NCI-H1694 treated with DMSO at 0.1 percent for 48 hours (cell line): ENCODE data around the gene TEX55.
"Not testable (repeated sequence)": the region's sequence is repeated elsewhere in the genome, so short reads cannot be mapped to it uniquely, and the experiment has no call there.

ENCODE experiments used
- DNase-seq: peaks from one replicate; lab custom pipeline; 2025; lab: John Stamatoyannopoulos, UW

TEX55 gene

DNA sequence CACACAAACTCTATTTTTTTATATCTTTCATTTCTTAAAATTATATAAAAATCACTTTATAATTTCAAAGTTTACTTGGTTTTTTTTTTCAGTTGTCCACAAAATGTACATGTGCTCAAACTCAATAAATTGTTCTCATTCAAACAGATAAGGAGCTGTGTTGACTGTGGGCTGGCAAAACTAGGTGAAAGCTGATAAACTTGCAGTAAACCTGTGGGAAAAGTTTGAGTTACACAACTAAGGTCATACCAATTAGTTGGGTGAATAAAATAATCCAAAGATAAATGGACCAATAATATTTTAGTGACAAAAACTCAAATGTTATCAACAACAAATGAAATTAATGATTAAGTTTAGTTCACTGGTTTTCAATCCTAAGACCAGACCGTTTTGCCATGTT, 14.8 kb downstream of the TEX55 start:
- no peak for DNase-seq

DNA sequence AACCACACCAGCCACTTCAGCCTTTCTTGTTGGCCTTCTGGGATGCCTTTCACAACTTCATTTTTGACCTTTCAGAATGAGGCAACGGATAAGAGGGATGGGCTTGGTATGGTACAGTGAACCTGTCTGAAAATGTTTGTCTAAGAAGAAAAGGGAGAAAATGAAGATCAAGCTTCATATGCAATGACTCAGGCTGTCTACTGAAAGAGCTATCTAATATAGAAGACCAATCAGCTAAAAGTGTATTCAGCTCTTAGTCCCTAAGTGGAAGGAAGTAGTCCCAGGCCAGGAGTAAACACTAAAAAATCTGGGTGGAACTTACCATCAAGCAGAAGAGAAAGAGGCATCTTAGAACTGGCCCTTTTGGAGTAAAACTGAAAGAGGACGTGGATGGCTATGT, 15.3 kb downstream of the TEX55 start:
- DNase-seq, result no peak

DNA sequence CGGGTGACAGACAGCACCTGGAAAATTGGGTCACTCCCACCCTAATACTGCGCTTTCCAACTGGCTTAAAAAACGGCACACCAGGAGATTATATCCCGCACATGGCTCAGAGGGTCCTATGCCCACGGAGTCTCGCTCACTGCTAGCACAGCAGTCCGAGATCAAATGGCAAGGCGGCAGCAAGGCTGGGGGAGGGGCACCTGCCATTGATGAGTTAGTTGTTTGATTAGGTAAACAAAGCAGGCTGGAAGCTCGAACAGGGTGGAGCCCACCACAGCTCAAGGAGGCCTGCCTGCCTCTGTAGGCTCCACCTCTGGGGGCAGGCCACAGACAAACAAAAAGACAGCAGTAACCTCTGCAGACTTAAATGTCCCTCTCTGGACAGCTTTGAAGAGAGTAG, 18.8 kb downstream of the TEX55 start:
- DNase-seq, result not testable (repeated sequence)

DNA sequence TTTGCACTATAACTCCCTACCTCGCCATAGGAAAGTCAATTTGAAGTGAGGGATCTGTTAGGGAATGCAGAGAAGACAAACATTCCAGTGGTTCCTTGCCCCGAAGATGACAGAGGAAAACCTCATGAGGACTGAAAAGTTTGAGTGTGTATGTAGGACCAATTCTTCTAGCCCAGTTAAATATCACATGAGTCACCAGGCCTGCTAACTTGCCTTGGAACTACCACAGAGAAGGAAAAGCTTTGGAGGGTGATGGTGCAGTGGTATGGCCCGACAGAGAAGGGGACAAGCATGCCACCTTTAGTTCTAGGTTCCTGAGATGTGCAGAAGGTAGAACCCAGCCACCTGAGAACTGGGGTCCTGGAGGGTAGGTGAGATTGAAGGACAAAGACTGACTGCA, 24.9 kb downstream of the TEX55 start:
- DNase-seq, result no peak

DNA sequence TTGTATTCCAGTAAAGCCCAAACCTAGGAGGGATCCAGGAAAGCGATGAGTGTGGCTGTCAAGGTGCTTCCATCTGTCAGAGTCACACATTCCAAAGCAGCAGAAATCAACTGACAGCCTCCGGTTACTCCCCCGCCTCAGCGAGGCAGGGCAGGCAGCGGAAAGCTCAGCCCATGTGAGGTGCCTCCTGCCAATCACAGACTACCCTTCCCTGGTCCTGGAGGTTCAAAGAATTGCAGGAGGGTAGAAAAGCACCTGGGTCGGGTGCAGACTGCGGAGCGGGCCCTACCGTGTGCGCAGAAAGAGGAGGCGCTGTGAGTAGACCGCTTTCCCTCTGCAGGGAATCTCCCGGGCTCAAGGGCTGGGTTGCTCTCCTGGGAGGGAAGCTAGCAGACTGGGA, 27.4 kb downstream of the TEX55 start, which contains the start of gene UPK1B:
Gene UPK1B (plus strand): TSS at position 274 of the 400 bp plus-strand sequence. CDS start 13,144 bp downstream, outside the sequence.
- DNase-seq, result no peak

DNA sequence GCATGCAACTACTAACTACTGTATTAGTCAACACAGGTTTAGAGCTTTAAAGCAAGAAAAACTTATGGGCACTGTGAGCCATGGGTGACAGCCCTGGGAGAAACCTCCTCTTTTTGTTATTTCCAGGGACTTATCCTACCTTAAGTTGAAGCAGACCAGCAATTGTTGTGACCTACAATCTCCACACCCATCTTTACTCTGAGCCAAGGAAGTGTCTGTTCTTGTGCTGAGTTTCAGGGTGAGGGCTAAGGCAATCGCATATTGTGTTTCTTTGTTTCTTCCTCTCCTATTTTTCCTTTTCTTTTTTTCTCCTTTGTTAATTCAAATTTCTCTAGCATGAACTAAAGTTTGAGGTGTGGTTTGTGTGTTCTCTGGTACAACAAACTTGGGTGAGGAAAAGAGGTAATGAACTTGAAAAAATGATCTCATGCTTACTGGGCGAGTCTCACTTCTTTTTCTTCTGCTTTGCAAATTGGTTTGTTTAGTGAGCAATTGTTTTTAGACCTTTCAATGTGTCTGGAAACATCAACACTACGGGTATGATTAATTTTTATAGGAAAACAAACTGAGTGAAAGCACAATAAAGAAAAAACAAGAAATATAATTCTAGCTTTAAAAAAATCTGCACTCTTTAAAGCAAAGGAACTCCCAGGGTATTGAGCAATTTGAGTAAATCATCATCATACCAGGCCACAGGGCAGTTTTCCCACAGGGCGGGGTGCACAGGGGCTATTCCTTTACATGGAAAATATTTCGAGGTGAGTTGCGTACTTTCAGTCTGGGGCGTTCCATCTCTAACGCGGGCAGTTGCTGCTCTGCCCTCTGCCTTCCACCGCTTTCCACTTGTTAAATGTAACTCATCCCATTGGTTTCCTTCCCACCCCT, 30.1 kb downstream of the TEX55 start:
- no peak for DNase-seq

DNA sequence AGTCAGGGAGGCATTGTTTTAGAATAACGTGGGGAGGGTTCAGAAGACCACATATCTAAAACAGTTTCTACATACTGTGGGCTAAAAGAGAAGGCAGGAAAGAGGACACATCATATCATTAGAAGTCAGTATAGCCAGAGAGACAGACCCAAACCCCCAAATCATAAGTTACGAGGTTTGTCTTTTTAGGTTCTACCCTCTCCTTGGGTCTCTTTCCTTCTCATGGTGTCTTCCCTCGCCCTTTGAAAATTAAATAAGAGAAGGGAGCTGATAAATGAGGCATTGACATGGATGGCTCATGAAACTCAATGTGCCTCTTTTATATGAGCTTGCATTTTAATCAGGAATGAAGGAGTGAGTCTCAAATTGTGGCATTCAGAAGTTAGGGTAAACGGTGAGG, 30.8 kb downstream of the TEX55 start:
- no peak for DNase-seq

DNA sequence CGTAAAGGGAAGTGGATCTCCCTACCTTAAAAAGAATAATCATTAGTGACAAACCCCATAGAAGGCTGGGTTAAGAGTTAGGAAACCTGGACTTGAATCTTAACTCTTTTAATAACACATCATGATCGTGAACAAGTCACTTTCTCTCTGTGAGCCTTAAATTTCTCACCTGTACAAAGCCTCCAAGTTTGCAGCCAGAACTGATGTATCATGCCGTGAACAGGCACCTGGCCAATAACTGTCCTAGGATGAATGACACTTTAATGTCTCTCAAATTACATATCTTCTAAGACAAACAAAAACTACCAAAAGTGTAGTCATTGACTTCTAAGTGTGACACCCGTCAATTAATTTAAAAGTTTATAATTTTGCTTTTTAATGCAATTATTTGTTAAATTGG, 31.4 kb downstream of the TEX55 start:
- no peak for DNase-seq

DNA sequence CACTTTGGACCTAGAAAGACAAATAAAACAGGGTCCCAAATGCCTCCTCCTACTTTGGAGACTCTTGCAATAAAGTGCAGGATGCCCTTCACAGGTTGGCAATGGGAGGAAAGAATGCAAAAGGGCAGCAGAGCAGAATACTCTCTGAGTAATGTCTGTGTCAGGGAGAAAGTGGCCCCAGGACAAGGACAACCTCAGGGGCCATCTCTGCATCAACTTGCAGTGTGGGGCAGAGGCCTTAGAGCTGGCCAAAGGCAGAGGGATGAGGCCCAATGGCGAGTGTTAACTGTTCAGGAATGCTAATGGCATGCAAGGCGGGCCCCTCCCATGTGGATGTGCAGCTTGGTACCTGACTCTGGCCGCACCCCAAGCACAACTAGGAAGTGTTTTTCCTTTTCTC, 35.8 kb downstream of the TEX55 start:
- DNase-seq, result no peak

DNA sequence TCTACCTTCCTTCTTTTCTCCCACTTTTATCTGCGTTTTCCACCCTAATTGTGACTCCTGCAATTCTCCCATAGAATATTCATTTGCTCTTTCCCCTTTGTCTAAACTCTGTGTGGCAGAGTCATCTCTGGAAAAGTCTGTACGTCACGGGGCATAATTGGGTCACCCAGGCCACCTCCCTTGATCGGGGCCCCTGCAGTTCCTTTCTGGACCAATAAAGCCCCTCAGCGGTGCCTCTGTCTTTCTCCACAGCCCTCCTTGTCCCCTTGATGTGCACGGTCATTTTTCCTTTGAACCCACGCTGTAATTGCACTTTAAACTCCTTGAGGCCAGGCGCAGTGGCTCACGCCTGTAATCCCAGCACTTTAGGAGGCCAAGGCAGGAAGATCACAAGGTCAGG, 38.1 kb downstream of the TEX55 start:
- no peak for DNase-seq

DNA sequence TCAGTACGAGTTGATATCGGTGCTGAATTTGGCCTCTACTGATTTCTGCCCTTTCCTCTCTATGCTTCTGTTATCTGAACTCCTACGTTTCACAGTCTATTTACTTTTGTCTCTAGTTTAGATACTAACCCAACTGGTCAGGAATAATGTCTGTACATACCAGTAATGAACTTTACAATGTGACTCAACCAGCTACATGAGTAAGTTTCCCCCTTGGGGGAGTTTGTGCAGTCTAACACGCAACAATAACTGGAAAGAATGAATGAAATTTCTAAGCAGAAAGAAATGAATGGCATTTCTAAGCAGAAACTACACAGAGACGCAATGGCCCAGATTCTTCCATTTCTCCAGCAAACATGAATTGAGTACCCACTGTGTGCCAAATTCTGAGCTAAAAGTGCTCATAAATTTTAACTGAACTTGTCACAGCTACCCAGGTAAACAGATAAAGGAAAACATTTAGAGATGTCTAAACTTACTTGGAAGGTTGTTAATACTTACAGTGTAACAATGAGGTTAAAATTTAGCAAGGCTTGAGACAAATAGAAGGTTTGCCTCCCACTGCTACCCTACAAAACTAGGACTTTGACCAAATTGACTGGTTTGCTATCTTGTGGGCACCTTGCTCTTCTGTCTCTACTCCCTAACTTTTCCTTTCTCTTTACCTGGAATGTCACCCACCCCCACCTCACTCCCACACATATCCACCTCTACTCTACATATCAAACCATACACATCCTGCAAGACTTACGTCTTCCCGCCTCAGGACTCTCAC, 39.0 kb downstream of the TEX55 start:
- DNase-seq, result no peak

DNA sequence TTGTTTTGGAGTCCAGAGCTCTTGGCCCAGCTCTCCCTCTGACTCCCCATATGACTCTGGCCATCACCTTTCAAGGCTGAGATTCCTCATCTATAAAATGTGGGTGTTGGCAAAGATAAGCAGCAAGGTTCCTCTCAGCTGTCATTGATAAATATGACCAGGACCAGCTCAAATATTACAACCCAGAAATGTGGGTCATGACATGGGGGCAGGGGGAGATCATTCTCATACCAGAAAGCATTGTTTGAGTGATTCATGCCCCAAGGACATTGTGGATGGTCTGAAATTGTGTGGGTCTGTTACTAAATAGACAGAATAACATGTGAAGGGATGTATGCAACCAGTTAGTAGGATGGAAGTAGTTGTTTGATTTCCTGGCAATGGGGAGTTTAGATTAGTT, 41.3 kb downstream of the TEX55 start:
- no peak for DNase-seq

DNA sequence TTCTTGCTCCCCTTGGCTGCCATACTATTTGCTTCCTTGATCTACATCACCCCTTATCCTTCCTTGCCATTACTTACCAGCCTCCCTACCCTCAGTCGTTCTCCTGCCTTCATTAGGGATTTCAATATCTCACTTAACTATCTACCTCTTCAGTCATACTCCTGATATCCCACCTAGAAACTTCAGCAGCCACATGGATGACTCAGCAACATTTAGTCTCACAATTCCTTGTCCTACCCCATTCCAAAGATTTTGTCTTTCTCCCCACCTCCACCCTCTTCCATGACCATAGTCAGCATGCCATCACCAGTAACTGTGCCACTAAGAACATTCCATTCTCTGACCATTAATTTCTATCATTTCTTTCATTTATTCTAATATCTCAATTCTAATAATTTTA, 45.8 kb downstream of the TEX55 start:
- DNase-seq, result no peak

DNA sequence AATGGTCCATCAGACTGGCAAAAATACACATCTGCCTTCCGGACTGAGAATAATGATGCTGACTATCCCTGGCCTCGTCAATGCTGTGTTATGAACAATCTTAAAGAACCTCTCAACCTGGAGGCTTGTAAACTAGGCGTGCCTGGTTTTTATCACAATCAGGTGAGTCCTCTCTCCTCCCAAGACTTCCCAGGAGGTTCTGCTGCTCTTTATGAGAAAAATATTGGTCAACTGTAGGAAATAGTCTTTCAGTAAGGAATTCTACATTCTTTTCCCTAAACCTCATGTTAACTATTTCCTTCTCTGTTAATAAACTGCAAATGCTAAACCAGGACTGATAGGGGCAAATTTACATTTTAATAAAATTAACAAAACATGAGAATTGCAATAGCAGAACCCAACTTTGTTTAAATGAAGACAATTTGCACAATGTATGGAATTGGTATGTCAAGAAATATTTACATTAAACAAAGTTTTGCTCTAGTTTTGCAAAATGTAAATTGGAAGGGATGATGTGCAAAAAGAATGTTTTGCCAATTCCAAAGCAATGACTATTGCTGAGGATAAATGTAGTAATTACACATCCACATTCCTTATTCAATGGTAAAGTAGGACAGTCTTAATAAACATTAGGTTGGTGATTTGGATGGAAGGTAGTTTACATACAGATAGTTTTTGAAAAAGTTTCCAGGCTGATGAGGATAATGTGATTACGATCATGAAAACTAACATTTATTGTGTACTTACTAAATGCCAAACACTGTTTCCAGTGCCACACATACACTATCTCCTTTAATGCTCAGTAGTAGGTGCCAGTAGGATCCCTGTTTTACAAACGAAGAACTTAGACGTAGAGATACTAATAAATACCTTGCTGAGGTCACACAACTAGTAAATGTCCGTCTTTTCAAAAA, 48.5 kb downstream of the TEX55 start:
- no peak for DNase-seq

DNA sequence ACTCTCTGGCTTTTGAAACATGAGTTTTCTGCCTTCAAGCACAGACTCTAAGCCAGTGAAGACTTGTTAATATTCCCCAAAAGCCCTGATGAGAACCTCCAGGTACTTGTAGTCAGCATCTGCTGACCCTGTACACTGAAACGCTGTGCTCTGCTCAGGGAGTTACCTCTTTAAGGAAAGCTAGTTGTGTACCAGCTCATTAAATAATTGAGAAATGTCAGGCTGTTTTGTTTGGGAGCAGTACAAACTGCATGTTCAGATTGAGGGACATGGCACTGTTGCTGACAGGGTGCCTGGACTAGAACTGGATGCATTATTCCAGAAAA, 49.1 kb downstream of the TEX55 start:
- DNase-seq, result no peak

DNA sequence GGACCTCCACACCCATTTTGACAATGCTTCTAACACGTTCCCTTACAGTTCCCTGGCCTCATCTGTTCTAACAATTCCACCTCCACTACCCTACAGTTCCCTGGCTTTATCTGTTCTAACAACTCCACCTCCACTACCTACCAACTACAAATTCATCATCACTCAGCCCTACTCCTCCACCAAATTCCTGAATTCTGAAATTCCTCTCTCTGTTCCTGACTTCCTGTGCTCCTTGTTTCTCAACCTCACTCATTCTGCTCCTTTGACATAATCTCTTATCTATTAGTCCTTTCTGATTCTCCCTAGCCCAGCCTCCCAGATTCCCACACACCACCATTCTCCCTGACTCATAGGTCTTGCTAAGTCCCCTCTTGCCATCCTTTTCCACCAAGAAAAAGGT, 49.9 kb downstream of the TEX55 start:
- no peak for DNase-seq
